H1 (cell line): ENCODE results near the gene DGKA. TPM values are rescaled to one million over a fixed set of nuclear protein-coding genes. Genes with fewer than 3 reads are reported as not detected.
A peak's percentile ranks its signal among the peaks of the same experiment; 100 is the strongest.

Experiments
- CTCF ChIA-PET: fragments of 300-600 bp; sonication (Branson Sonifier 250); formaldehyde crosslinking; loops from one replicate; lab custom pipeline; 2021; ENCODE audit not compliant: partially characterized antibody; lab: Charles Lee
- POLR2A ChIA-PET: fragments of 300-600 bp; sonication (Branson Sonifier 250); formaldehyde crosslinking; loops from one replicate; lab custom pipeline; 2021; ENCODE audit warnings: inconsistent platforms; ENCODE audit not compliant: partially characterized antibody; lab: Charles Lee
- DNase-seq, 2 experiments: peaks; one replicate each; pipeline versions ENCODE4 v3.0.0 to v3.0.0-alpha.2; 2010 to 2022; ENCODE audit warnings: low spot score in 2 of 2, low read depth in 1 of 2, mixed read lengths in 1 of 2
- FAIRE-seq: peaks from 2 replicates; lab custom pipeline; 2011; peaks lifted over from hg19 to GRCh38; lab: Jason Lieb, UNC
- H2AFZ ChIP-seq: 2 replicates; pipeline ENCODE4 v1.8.1; 2012; ENCODE audit warnings: low read length, inconsistent platforms
- H2AK5ac ChIP-seq: 2 replicates; pipeline ENCODE4 v1.6.1; 2013; ENCODE audit warnings: low read depth, low read length
- H2BK120ac ChIP-seq: replicated peaks from 2 replicates; pipeline ENCODE3; 2013; ENCODE audit warnings: low read depth, low read length, inconsistent platforms
- H2BK12ac ChIP-seq: 2 replicates; pipeline ENCODE4 v1.6.1; 2013; ENCODE audit warnings: low read depth, low read length
- H2BK15ac ChIP-seq: 2 replicates; pipeline ENCODE4 v1.6.1; 2013; ENCODE audit warnings: low read length
- H2BK20ac ChIP-seq: 2 replicates; pipeline ENCODE4 v1.6.1; 2013; ENCODE audit warnings: low read length
- H2BK5ac ChIP-seq: 2 replicates; pipeline ENCODE4 v1.6.1; 2013; ENCODE audit warnings: low read depth, low read length
- H3K14ac ChIP-seq: 2 replicates; pipeline ENCODE4 v1.6.1; 2013; ENCODE audit warnings: inconsistent platforms; ENCODE audit not compliant: insufficient read length
- H3K18ac ChIP-seq: 2 replicates; pipeline ENCODE4 v1.6.1; 2013; ENCODE audit warnings: low read length; ENCODE audit errors: extremely low read depth
- H3K23ac ChIP-seq: 2 replicates; pipeline ENCODE4 v1.6.1; 2013; ENCODE audit warnings: inconsistent platforms; ENCODE audit not compliant: insufficient read length
- H3K23me2 ChIP-seq: 2 replicates; pipeline ENCODE4 v1.6.1; 2013; ENCODE audit warnings: low read depth, low read length
- H3K27ac ChIP-seq: 2 replicates; pipeline ENCODE4 v1.6.1; 2011; ENCODE audit warnings: low read depth, low read length, inconsistent platforms
- H3K27me3 ChIP-seq, 4 experiments: replicated peaks in 1 of 4; 1 replicate in 1 of 4; 2 replicates in 3 of 4; pipeline versions ENCODE4 v1.6.1 to v1.8.1; 2011 to 2013; ENCODE audit warnings: low read length in 3 of 4, mild to moderate bottlenecking in 3 of 4, inconsistent platforms in 2 of 4, mixed read lengths in 2 of 4, moderate library complexity in 1 of 4; ENCODE audit not compliant: control insufficient read depth in 3 of 4, insufficient read depth in 3 of 4; ENCODE audit errors: extremely low read depth in 1 of 4
- H3K36me3 ChIP-seq, 4 experiments: 2 replicates each; pipeline versions ENCODE4 v1.6.1 to v1.8.1; 2011 to 2013; ENCODE audit warnings: mild to moderate bottlenecking in 4 of 4, low read length in 3 of 4, moderate library complexity in 2 of 4, control low read depth in 1 of 4, inconsistent platforms in 1 of 4; ENCODE audit not compliant: insufficient read depth in 4 of 4, control insufficient read depth in 2 of 4
- H3K4ac ChIP-seq: replicated peaks from 2 replicates; pipeline ENCODE3; 2013; ENCODE audit warnings: low read length, low read depth, mixed read lengths, inconsistent platforms; ENCODE audit not compliant: insufficient read length
- H3K4me1 ChIP-seq, 4 experiments: replicated peaks in 1 of 4; 1 replicate in 1 of 4; 2 replicates in 3 of 4; pipeline versions ENCODE4 v1.6.1 to v1.8.1; 2011 to 2013; ENCODE audit warnings: low read length in 3 of 4, inconsistent platforms in 2 of 4, mixed read lengths in 1 of 4; ENCODE audit not compliant: insufficient read depth in 4 of 4, control insufficient read depth in 3 of 4
- H3K4me2 ChIP-seq, 2 experiments: 2 replicates each; pipeline versions ENCODE4 v1.6.1 to v1.8.1; 2011 to 2013; ENCODE audit warnings: low read depth in 2 of 2, low read length in 2 of 2, control low read depth in 1 of 2, inconsistent platforms in 1 of 2, mild to moderate bottlenecking in 1 of 2; ENCODE audit not compliant: insufficient read depth in 1 of 2
- H3K4me3 ChIP-seq, 4 experiments: fragments of 200-600, 300-600 bp in 1 of 4; sonication (generic), shearing (Covaris generic), sonication (Bioruptor Twin) in 1 of 4; 2 replicates each; pipeline versions ENCODE4 v1.5.1 to v1.8.1; 2011 to 2016; ENCODE audit warnings: low read length in 4 of 4, low read depth in 3 of 4, control low read depth in 2 of 4, inconsistent platforms in 2 of 4, mild to moderate bottlenecking in 2 of 4, mixed read lengths in 1 of 4, moderate library complexity in 1 of 4; ENCODE audit not compliant: insufficient read depth in 2 of 4; ENCODE audit errors: extremely low read depth in 1 of 4
- H3K56ac ChIP-seq: replicated peaks from 2 replicates; pipeline ENCODE3; 2013; ENCODE audit warnings: low read depth, mild to moderate bottlenecking, mixed read lengths, low read length, inconsistent platforms; ENCODE audit not compliant: insufficient read length
- H3K79me1 ChIP-seq: 2 replicates; pipeline ENCODE4 v1.6.1; 2013; ENCODE audit warnings: low read depth, low read length, control low read depth
- H3K79me2 ChIP-seq, 2 experiments: 2 replicates each; pipeline versions ENCODE4 v1.6.1 to v1.8.1; 2012 to 2013; ENCODE audit warnings: low read length in 2 of 2, mild to moderate bottlenecking in 2 of 2, inconsistent platforms in 1 of 2; ENCODE audit not compliant: insufficient read depth in 2 of 2, control insufficient read depth in 1 of 2
- H3K9ac ChIP-seq, 4 experiments: replicated peaks in 1 of 4; 1 replicate in 1 of 4; 2 replicates in 3 of 4; pipeline versions ENCODE4 v1.6.1 to v1.8.1; 2011 to 2013; ENCODE audit warnings: low read depth in 3 of 4, low read length in 3 of 4, control low read depth in 2 of 4, mild to moderate bottlenecking in 2 of 4, moderate library complexity in 2 of 4, inconsistent platforms in 1 of 4; ENCODE audit errors: extremely low read depth in 1 of 4
- H3K9me3 ChIP-seq, 2 experiments: 2 replicates each; pipeline versions ENCODE4 v1.6.1 to v1.8.1; 2012 to 2013; ENCODE audit warnings: mild to moderate bottlenecking in 2 of 2, moderate library complexity in 2 of 2, control low read depth in 1 of 2, inconsistent platforms in 1 of 2, low read depth in 1 of 2, low read length in 1 of 2, mixed read lengths in 1 of 2; ENCODE audit not compliant: insufficient read depth in 2 of 2
- H4K20me1 ChIP-seq, 2 experiments: replicated peaks in 1 of 2; 2 replicates each; pipeline versions ENCODE3 to v1.8.1; 2011 to 2013; ENCODE audit warnings: inconsistent platforms in 2 of 2, low read length in 2 of 2, mild to moderate bottlenecking in 1 of 2; ENCODE audit not compliant: insufficient read depth in 2 of 2, control insufficient read depth in 1 of 2
- H4K5ac ChIP-seq: 2 replicates; pipeline ENCODE4 v1.6.1; 2013; ENCODE audit warnings: low read length, low read depth, mixed read lengths, inconsistent platforms; ENCODE audit not compliant: insufficient read length
- H4K8ac ChIP-seq: 2 replicates; pipeline ENCODE4 v1.8.0; 2013; ENCODE audit warnings: mild to moderate bottlenecking, moderate library complexity, low read length, inconsistent platforms; ENCODE audit not compliant: insufficient read depth; ENCODE audit errors: extremely low read depth
- H4K91ac ChIP-seq: replicated peaks from 2 replicates; pipeline ENCODE3; 2013; ENCODE audit warnings: low read length, mixed read lengths, inconsistent platforms; ENCODE audit not compliant: insufficient read length
- CBX8 ChIP-seq: fragments of 300-800, 300-1000 bp; sonication (generic); IDR thresholded peaks from 2 replicates; pipeline ENCODE4 v1.7.1; 2016; ENCODE audit warnings: low read depth, low read length, borderline replicate concordance
- CHD1 ChIP-seq: IDR thresholded peaks from 2 replicates; pipeline ENCODE4 v1.6.1; 2012; ENCODE audit warnings: low read depth, low read length, improper control_type of control experiment
- EZH2 ChIP-seq: fragments of 200-600 bp; sonication (generic); IDR thresholded peaks from 2 replicates; pipeline ENCODE4 v1.7.1; 2012; ENCODE audit warnings: low read depth, mild to moderate bottlenecking, moderate library complexity, low read length, inconsistent platforms; ENCODE audit not compliant: severe bottlenecking
- HDAC2 ChIP-seq, 2 experiments: fragments of 300-600 bp in 1 of 2; sonication (generic) in 1 of 2; IDR thresholded peaks; 2 replicates each; pipeline ENCODE4 v1.6.1; 2011 to 2012; ENCODE audit warnings: low read depth in 2 of 2, low read length in 2 of 2, mild to moderate bottlenecking in 2 of 2, moderate library complexity in 2 of 2, borderline replicate concordance in 1 of 2, inconsistent platforms in 1 of 2
- KDM1A ChIP-seq: fragments of 200-600, 300-600 bp; sonication (generic); IDR thresholded peaks from 2 replicates; pipeline ENCODE4 v1.7.1; 2016; ENCODE audit warnings: mild to moderate bottlenecking, low read length, borderline replicate concordance
- POLR2A ChIP-seq, 2 experiments: IDR thresholded peaks; 1 replicate in 1 of 2; 2 replicates in 1 of 2; pipeline ENCODE4 v1.6.1; 2011; ENCODE audit warnings: low read depth in 2 of 2, low read length in 2 of 2, mild to moderate bottlenecking in 2 of 2; ENCODE audit errors: control extremely low read depth in 1 of 2
- WGBS, 2 experiments: shearing (Covaris generic) in 1 of 2; methylation state at CpG; one replicate each; pipeline versions ENCODE4 v1.1.6 to v1.1.7; 2013 to 2015; ENCODE audit warnings: low lambda C conversion rate in 2 of 2, mixed read lengths in 2 of 2, inconsistent platforms in 1 of 2, low coverage in 1 of 2, missing lambda C conversion rate in 1 of 2; ENCODE audit not compliant: insufficient replicate concordance in 2 of 2, insufficient coverage in 1 of 2, insufficient read length in 1 of 2; ENCODE audit errors: extremely low coverage in 1 of 2, missing lambda C conversion rate in 1 of 2; 5-methylcytosine and 5-hydroxymethylcytosine counted together
- polyA plus RNA-seq, 7 experiments: library from polyadenylated mRNA; depleted of rRNA in 3 of 7; stranded (reverse) in 5 of 7; unstranded in 2 of 7; fragments of >200 nt in 5 of 7; fragments of 200-250 nt in 2 of 7; gene quantifications; 1 replicate in 5 of 7; 2 replicates in 1 of 7; 4 replicates in 1 of 7; pipeline versions ENCODE4 v1.2.1 to v1.2.3, GENCODE V29; 2011 to 2013; ENCODE audit warnings: missing spikeins in 2 of 7, mixed read lengths in 2 of 7
- total RNA-seq: library from RNA; stranded (reverse); fragmentation: NEBNext Ultra II Directional; extraction: Animal tissue kit (Norgen Biotek cat#: 25700); gene quantifications from 2 replicates; pipeline ENCODE4 v1.2.1, GENCODE V29; 2021
- TF ChIP-seq, protein P1 (sequence below): IDR thresholded peaks from 2 replicates; pipeline ENCODE4 v1.6.1; 2012; ENCODE audit warnings: low read length, inconsistent platforms

The DGKA gene
- total and polyA plus RNA-seq, 2 of the 8 experiments (the other 6 are each of a cell fraction or from before 2014, with no cell fraction given): 15.9 to 18.0 TPM

DNA sequence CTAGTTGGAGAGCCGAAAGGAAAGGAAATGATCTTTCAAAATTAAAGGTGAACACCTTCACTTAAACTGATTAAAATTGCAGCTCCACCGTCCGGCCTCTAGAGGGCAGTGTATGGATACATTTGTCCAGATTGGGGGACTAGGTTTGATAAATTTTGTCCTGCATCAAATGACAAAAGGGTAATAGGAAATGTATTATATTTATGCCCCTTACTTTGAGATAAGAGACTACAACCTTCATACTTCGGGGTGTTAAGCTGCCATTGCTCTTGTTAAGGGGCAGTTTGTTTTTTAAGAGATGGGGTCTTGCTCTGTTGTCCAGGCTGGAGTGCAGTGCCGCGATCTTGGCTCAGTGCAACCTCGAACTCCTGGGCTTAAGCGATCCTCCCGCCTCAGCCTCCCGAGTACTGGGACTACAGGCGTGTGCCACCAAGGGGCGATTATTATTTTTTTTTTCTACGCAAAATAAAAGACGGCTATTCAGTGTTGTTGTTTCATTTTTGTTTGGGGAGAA is 65.3 kb downstream of the DGKA start:
- no peak overlapping the region for H2BK20ac ChIP-seq
- no peak overlapping the region for H3K18ac ChIP-seq
- CTCF ChIA-PET: interaction anchor here (0.6 to 13.5 kb wide), 36 partner anchors 10 to 259 kb away, joined by 3 to 256 read pairs (median 5); partner anchors contain the start of genes IKZF4, RAB5B and ZC3H10
- no peak overlapping the region for H3K23ac ChIP-seq
- H3K36me3 ChIP-seq: peaks cover 10 to 44% (median 25%) of the 10 kb centered on the region in 4 experiments
- H4K5ac ChIP-seq: no peak overlapping the region
- no peak overlapping the region for H2AK5ac ChIP-seq
- no peak overlapping the region for H3K56ac ChIP-seq
- H3K4ac ChIP-seq: no peak overlapping the region
- POLR2A ChIA-PET: interaction anchor here (0.6 to 5.4 kb wide), 19 partner anchors 11 to 297 kb away, joined by 3 to 55 read pairs (median 4); partner anchors contain the start of genes ANKRD52, DGKA, DNAJC14 and PA2G4
- 66% methylated on average over 14 of the region's 14 CpGs; no CpG with 5 or more reads in 1 of the 2 experiments for WGBS, 2 experiments
- H3K23me2 ChIP-seq: peaks cover 8% of the 10 kb centered on the region
- no peak overlapping the region for H2BK12ac ChIP-seq
- H2BK120ac ChIP-seq: no peak overlapping the region
- H3K4me1 ChIP-seq: peaks cover 0 to 4% (median 0%) of the 10 kb centered on the region in 4 experiments; a peak in 2 of 7 replicates
- FAIRE-seq (peak; percentile 42), DNase-seq (peak in 1 of 2 experiments; percentile 57)
- peak overlapping the region; percentile 94 to 95; a peak in 2 of 4 replicates for H3K4me2 ChIP-seq
- H3K27me3 ChIP-seq: no peaks in the 10 kb centered on the region
- no peak overlapping the region for H2BK5ac ChIP-seq
- H2BK15ac ChIP-seq: no peak overlapping the region
- H2AFZ ChIP-seq: no peak overlapping the region
- H3K14ac ChIP-seq: no peak overlapping the region
- H4K8ac ChIP-seq: no peak overlapping the region
- no peak overlapping the region for H3K27ac ChIP-seq
- H3K79me1 ChIP-seq: no peaks in the 10 kb centered on the region; the same call in 1 of the 2 replicates
- H3K4me3 ChIP-seq: peak overlapping the region in 2 of 4 experiments; percentile 77 to 97; a peak in 3 of 8 replicates
- no peaks in the 10 kb centered on the region for H3K79me2 ChIP-seq
- H4K91ac ChIP-seq: no peak overlapping the region
- H3K9me3 ChIP-seq: no peaks in the 10 kb centered on the region
- no peak overlapping the region for H3K9ac ChIP-seq
- H4K20me1 ChIP-seq: no peaks in the 10 kb centered on the region
- no peak for TF ChIP-seq EZH2
- peak; percentile 97 for TF ChIP-seq KDM1A
- TF ChIP-seq CBX8: no peak
- no peak for TF ChIP-seq CHD1
- peak in 1 of 2 experiments; percentile 93; a peak in 1 of 4 replicates for TF ChIP-seq HDAC2 (IDR thresholded peaks at IDR 0.05; ENCODE audit: borderline replicate concordance in 1 of 2, low read depth in 2 of 2, low read length in 2 of 2)
- TF ChIP-seq, protein P1, sequence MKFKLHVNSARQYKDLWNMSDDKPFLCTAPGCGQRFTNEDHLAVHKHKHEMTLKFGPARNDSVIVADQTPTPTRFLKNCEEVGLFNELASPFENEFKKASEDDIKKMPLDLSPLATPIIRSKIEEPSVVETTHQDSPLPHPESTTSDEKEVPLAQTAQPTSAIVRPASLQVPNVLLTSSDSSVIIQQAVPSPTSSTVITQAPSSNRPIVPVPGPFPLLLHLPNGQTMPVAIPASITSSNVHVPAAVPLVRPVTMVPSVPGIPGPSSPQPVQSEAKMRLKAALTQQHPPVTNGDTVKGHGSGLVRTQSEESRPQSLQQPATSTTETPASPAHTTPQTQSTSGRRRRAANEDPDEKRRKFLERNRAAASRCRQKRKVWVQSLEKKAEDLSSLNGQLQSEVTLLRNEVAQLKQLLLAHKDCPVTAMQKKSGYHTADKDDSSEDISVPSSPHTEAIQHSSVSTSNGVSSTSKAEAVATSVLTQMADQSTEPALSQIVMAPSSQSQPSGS: 0 out of 2 replicates have a peak, but pooled peaks have one; percentile 40
- no peak for TF ChIP-seq POLR2A (IDR thresholded peaks at IDR 0.05; ENCODE audit: control extremely low read depth in 1 of 2, low read depth in 2 of 2, low read length in 2 of 2)
